H1 (cell line): ENCODE measurements around the gene MATK. TPM values are rescaled to one million over a fixed set of nuclear protein-coding genes. Genes with fewer than 3 reads are reported as not detected.

Experiments used
- CBX5 ChIP-seq: fragments of 300-800, 300-1000 bp; sonication (generic); IDR thresholded peaks from 2 replicates; pipeline ENCODE4 v1.7.1; 2016; ENCODE audit warnings: antibody characterized with exemption, low read length, low read depth
- POLR2AphosphoS5 ChIP-seq: IDR thresholded peaks from 2 replicates; pipeline ENCODE4 v1.6.1; 2011; ENCODE audit warnings: low read depth, low read length
- SIRT6 ChIP-seq: IDR thresholded peaks from one replicate; pipeline ENCODE4 v1.7.1; 2012; ENCODE audit warnings: low read length, inconsistent platforms
- SIX5 ChIP-seq: IDR thresholded peaks from 2 replicates; pipeline ENCODE4 v1.6.1; 2011; ENCODE audit warnings: mild to moderate bottlenecking, low read depth, low read length
- TAF1 ChIP-seq: IDR thresholded peaks from 2 replicates; pipeline ENCODE4 v1.6.1; 2011; ENCODE audit warnings: mild to moderate bottlenecking, low read depth, low read length
- TCF12 ChIP-seq: IDR thresholded peaks from 2 replicates; pipeline ENCODE4 v1.6.1; 2011; ENCODE audit warnings: low read depth, mild to moderate bottlenecking, low read length
- polyA plus RNA-seq, 7 experiments: library from polyadenylated mRNA; depleted of rRNA in 3 of 7; stranded (reverse) in 5 of 7; unstranded in 2 of 7; fragments of >200 nt in 5 of 7; fragments of 200-250 nt in 2 of 7; gene quantifications; 1 replicate in 5 of 7; 2 replicates in 1 of 7; 4 replicates in 1 of 7; pipeline versions ENCODE4 v1.2.1 to v1.2.3, GENCODE V29; 2011 to 2013; ENCODE audit warnings: missing spikeins in 2 of 7, mixed read lengths in 2 of 7
- total RNA-seq: library from RNA; stranded (reverse); fragmentation: NEBNext Ultra II Directional; extraction: Animal tissue kit (Norgen Biotek cat#: 25700); gene quantifications from 2 replicates; pipeline ENCODE4 v1.2.1, GENCODE V29; 2021
- TF ChIP-seq, protein P1 (sequence below): fragments of 300-600 bp; sonication (generic); IDR thresholded peaks from 2 replicates; pipeline ENCODE4 v1.7.1; 2012; ENCODE audit warnings: low read length, moderate library complexity, mild to moderate bottlenecking, inconsistent platforms; ENCODE audit not compliant: insufficient replicate concordance
- TF ChIP-seq, protein P2 (sequence below): IDR thresholded peaks from 2 replicates; pipeline ENCODE4 v1.6.1; 2012; ENCODE audit warnings: inconsistent platforms

The MATK gene
- total and polyA plus RNA-seq, 2 of the 8 experiments (the other 6 are each of a cell fraction or from before 2014, with no cell fraction given) = 20.5 to 21.4 TPM

DNA sequence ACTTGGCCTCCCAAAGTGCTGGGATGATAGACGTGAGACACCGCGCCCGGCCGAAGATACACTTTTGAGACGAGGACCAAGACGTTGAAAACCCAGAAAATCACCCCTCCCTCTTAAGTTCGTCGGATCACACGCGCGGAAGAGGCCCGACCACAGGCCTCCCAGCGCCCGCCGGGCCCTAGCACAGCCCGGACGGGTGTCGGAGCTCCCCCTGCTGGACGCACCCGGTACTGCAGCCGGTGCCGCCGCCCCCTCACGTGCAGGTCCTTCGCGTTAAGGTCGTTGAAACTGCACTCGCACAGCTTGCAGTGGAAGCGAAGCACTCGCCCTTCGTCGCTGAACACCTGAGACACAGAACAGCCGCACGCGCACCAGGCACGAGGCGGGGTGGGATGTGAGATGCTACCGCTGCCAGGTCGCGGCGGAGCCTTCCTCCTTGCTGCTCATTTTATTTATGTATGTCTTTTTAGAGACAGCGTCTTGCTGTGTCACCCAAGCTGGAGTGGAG lies 35.7 kb upstream of the MATK start (continued):
- TF ChIP-seq, protein P1, sequence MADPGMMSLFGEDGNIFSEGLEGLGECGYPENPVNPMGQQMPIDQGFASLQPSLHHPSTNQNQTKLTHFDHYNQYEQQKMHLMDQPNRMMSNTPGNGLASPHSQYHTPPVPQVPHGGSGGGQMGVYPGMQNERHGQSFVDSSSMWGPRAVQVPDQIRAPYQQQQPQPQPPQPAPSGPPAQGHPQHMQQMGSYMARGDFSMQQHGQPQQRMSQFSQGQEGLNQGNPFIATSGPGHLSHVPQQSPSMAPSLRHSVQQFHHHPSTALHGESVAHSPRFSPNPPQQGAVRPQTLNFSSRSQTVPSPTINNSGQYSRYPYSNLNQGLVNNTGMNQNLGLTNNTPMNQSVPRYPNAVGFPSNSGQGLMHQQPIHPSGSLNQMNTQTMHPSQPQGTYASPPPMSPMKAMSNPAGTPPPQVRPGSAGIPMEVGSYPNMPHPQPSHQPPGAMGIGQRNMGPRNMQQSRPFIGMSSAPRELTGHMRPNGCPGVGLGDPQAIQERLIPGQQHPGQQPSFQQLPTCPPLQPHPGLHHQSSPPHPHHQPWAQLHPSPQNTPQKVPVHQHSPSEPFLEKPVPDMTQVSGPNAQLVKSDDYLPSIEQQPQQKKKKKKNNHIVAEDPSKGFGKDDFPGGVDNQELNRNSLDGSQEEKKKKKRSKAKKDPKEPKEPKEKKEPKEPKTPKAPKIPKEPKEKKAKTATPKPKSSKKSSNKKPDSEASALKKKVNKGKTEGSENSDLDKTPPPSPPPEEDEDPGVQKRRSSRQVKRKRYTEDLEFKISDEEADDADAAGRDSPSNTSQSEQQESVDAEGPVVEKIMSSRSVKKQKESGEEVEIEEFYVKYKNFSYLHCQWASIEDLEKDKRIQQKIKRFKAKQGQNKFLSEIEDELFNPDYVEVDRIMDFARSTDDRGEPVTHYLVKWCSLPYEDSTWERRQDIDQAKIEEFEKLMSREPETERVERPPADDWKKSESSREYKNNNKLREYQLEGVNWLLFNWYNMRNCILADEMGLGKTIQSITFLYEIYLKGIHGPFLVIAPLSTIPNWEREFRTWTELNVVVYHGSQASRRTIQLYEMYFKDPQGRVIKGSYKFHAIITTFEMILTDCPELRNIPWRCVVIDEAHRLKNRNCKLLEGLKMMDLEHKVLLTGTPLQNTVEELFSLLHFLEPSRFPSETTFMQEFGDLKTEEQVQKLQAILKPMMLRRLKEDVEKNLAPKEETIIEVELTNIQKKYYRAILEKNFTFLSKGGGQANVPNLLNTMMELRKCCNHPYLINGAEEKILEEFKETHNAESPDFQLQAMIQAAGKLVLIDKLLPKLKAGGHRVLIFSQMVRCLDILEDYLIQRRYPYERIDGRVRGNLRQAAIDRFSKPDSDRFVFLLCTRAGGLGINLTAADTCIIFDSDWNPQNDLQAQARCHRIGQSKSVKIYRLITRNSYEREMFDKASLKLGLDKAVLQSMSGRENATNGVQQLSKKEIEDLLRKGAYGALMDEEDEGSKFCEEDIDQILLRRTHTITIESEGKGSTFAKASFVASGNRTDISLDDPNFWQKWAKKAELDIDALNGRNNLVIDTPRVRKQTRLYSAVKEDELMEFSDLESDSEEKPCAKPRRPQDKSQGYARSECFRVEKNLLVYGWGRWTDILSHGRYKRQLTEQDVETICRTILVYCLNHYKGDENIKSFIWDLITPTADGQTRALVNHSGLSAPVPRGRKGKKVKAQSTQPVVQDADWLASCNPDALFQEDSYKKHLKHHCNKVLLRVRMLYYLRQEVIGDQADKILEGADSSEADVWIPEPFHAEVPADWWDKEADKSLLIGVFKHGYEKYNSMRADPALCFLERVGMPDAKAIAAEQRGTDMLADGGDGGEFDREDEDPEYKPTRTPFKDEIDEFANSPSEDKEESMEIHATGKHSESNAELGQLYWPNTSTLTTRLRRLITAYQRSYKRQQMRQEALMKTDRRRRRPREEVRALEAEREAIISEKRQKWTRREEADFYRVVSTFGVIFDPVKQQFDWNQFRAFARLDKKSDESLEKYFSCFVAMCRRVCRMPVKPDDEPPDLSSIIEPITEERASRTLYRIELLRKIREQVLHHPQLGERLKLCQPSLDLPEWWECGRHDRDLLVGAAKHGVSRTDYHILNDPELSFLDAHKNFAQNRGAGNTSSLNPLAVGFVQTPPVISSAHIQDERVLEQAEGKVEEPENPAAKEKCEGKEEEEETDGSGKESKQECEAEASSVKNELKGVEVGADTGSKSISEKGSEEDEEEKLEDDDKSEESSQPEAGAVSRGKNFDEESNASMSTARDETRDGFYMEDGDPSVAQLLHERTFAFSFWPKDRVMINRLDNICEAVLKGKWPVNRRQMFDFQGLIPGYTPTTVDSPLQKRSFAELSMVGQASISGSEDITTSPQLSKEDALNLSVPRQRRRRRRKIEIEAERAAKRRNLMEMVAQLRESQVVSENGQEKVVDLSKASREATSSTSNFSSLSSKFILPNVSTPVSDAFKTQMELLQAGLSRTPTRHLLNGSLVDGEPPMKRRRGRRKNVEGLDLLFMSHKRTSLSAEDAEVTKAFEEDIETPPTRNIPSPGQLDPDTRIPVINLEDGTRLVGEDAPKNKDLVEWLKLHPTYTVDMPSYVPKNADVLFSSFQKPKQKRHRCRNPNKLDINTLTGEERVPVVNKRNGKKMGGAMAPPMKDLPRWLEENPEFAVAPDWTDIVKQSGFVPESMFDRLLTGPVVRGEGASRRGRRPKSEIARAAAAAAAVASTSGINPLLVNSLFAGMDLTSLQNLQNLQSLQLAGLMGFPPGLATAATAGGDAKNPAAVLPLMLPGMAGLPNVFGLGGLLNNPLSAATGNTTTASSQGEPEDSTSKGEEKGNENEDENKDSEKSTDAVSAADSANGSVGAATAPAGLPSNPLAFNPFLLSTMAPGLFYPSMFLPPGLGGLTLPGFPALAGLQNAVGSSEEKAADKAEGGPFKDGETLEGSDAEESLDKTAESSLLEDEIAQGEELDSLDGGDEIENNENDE = no peak
- TF ChIP-seq TCF12 (no peak), SIRT6 (no peak), CBX5 (no peak), POLR2AphosphoS5 (no peak), SIX5 (no peak), TAF1 (no peak)
- TF ChIP-seq, protein P2, sequence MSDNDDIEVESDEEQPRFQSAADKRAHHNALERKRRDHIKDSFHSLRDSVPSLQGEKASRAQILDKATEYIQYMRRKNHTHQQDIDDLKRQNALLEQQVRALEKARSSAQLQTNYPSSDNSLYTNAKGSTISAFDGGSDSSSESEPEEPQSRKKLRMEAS = peak; percentile 98
